Measurements from ENCODE around the gene BAK1.

Gene BAK1

GRCh38 chr6:33622456-33623431, 42.7 kb upstream of the BAK1 start:
- no peak for DNase-seq (ENCODE audit: low read depth, low spot score)
- H3K4me3 ChIP-seq (ENCODE audit: low read depth, low read length) = peak overlapping the region; percentile 12
- CTCF ChIA-PET = interaction anchor here (0.9 to 3.9 kb wide), 9 partner anchors 10 to 79 kb away, joined by 3 to 30 read pairs (median 5); partner anchors contain the start of gene BAK1
- no peak for TF ChIP-seq CTCF (IDR thresholded peaks at IDR 0.05; ENCODE audit: insufficient read depth, low read length, missing control alignments)
- POLR2A ChIA-PET = no interaction called here

GRCh38 chr6:33621711-33622388, 41.8 kb upstream of the BAK1 start:
- no peak for DNase-seq (ENCODE audit: low read depth, low spot score)
- TF ChIP-seq CTCF (IDR thresholded peaks at IDR 0.05; ENCODE audit: insufficient read depth, low read length, missing control alignments) = no peak
- H3K4me3 ChIP-seq (ENCODE audit: low read depth, low read length) = peak overlapping the region; percentile 63
- ChIA-PET CTCF (interaction anchor here (0.7 to 3.9 kb wide), 11 partner anchors 10 to 373 kb away, joined by 3 to 30 read pairs (median 5); partner anchors contain the start of gene BAK1), POLR2A (interaction anchor here (1.2 to 1.3 kb wide), 2 partner anchors 8 to 304 kb away, joined by 3 to 4 read pairs; partner anchors contain the start of gene ZBTB22)

- no peak for TF ChIP-seq CTCF (IDR thresholded peaks at IDR 0.05; ENCODE audit: insufficient read depth, low read length, missing control alignments)
- H3K4me3 ChIP-seq (ENCODE audit: low read depth, low read length) = peak within 1 kb of the TSS; percentile 63
- no peak for DNase-seq (ENCODE audit: low read depth, low spot score)
- ChIA-PET POLR2A (interaction anchor here (1.2 to 1.4 kb wide), 3 partner anchors 9 to 304 kb away, joined by 3 to 4 read pairs (median 4); partner anchors contain the start of gene ZBTB22), CTCF (interaction anchor here (0.7 to 3.9 kb wide), 8 partner anchors 11 to 372 kb away, joined by 3 to 30 read pairs (median 5); no protein-coding TSS in a partner anchor)
Measured at GRCh38 chr6:33620856-33621710, 41.0 kb upstream of the BAK1 start, which contains the start of gene ITPR3. TSS of gene ITPR3 (plus strand) at chr6:33621322. CDS start at chr6:33621603, 281 bp downstream.

GRCh38 chr6:33620158-33620855, 40.2 kb upstream of the BAK1 start:
- peak overlapping the region; percentile 63 for H3K4me3 ChIP-seq (ENCODE audit: low read depth, low read length)
- no peak for DNase-seq (ENCODE audit: low read depth, low spot score)
- ChIA-PET CTCF (interaction anchor here (1.0 to 3.9 kb wide), 5 partner anchors 12 to 146 kb away, joined by 3 to 30 read pairs (median 6); no protein-coding TSS in a partner anchor), POLR2A (interaction anchor here (1.3 to 1.4 kb wide), 2 partner anchors 73 to 303 kb away, joined by 3 to 4 read pairs; partner anchors contain the start of gene ZBTB22)
- no peak for TF ChIP-seq CTCF (IDR thresholded peaks at IDR 0.05; ENCODE audit: insufficient read depth, low read length, missing control alignments)

- no peak for TF ChIP-seq CTCF (IDR thresholded peaks at IDR 0.05; ENCODE audit: insufficient read depth, low read length, missing control alignments)
- POLR2A ChIA-PET = no interaction called here
- DNase-seq (ENCODE audit: low read depth, low spot score) = no peak
- no peak overlapping the region; the same call in 1 of the 2 replicates for H3K4me3 ChIP-seq (ENCODE audit: low read depth, low read length)
- CTCF ChIA-PET = interaction anchor here (1.0 to 1.3 kb wide), 2 partner anchors 12 to 29 kb away, joined by 3 read pairs; no protein-coding TSS in a partner anchor
Measured at GRCh38 chr6:33619166-33619840, 39.2 kb upstream of the BAK1 start.

Data from AG04449 (cell line).